Measurements from ENCODE around the gene LDHD.
A peak's percentile ranks its signal among the peaks of the same experiment; 100 is the strongest.
"Not testable (repeated sequence)": the region's sequence is repeated elsewhere in the genome, so short reads cannot be mapped to it uniquely, and the experiment has no call there.

The LDHD gene

GRCh38 chr16:75099738-75100602, 16.6 kb downstream of the LDHD start:
- no peak for DNase-seq (ENCODE audit: low read depth, low spot score)

GRCh38 chr16:75099075-75099667, 17.4 kb downstream of the LDHD start:
- no peak for DNase-seq (ENCODE audit: low read depth, low spot score)

- DNase-seq (ENCODE audit: low read depth, low spot score) = peak; percentile 30
Measured at GRCh38 chr16:75097941-75098901, 18.4 kb downstream of the LDHD start.

GRCh38 chr16:75097191-75097761, 19.3 kb downstream of the LDHD start:
- no peak for DNase-seq (ENCODE audit: low read depth, low spot score)

DNA sequence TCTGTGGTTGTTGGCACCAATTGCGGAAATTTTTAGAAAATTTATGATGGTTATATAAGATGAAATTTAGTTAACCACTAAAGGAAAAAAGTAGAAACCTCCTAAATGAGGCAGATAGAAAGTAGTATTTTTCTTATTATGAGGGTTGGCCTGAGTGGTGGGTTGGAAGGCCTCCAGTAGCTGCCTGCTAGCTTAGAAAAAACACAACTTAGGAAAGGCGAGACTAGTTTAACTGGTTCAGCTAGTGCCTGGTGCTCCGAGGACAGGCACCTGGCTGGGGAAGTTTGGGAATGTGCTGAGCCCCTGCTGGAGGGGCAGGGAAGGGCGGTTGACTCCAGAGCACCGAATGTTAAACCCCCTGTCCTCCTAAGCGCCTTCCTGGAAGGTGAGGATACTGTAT, 19.9 kb downstream of the LDHD start:
- no peak for DNase-seq (ENCODE audit: low read depth, low spot score)

DNA sequence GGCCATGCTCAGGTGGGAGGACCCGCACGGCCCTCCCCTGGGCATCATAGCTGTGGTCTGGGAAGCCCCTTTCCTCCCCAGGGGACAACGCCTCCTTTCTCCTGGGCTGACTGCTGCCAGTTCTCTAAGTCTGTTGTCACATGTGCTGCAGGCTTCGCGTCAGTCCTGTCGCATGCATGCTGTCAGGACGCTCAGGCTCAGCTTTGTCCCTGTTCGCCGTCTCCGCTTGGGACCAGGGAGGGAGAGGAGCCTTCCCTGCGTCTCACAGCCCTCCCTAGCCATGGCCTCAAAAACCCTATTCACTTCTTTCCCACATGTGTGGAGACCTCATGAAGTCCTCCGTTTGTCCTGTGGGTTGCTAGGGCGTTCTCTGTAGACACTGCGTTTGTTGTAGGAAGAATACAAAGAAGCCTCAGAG, 21.4 kb downstream of the LDHD start:
- DNase-seq (ENCODE audit: low read depth, low spot score) = no peak

GRCh38 chr16:75093598-75094540, 22.7 kb downstream of the LDHD start:
- no peak for DNase-seq (ENCODE audit: low read depth, low spot score)

DNA sequence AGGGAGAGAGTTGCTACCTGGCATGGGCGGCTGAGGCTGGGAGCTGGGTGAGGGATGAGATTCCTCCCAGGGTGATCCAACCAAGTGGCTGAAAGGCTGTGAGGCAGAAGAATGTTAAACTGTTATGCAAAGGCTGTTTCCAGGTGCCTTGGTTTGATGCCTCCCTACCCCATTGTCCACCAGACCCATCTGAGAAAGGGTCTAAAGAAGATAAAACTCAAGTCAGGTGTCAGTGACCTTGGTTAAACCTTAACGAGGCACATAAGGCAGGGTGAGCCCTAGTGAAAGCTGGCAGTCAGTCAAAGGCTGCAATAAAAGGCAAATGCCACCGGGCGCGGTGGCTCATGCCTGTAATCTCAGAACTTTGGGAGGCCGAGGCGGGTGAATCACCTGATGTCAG, 23.8 kb downstream of the LDHD start:
- no peak for DNase-seq (ENCODE audit: low read depth, low spot score)

DNA sequence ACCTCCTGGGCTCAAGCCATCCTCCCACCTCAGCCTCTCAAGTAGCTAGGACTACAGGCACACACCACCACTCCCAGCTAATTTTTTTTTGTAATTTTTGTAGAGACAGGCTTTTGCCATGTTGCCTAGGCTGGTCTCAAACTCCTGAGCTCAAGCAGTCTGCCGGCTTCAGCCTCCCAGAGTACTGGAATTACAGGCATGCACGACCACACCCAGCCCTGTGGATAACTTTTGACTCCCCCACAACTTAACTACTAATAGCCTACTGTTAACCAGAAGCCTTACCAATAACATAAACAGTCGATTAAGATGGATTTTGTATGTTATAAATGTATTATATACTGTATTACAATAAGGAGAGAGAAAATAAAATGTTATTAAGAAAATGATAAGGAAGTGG, 25.0 kb downstream of the LDHD start:
- not testable (repeated sequence) for DNase-seq (ENCODE audit: low read depth, low spot score)

DNA sequence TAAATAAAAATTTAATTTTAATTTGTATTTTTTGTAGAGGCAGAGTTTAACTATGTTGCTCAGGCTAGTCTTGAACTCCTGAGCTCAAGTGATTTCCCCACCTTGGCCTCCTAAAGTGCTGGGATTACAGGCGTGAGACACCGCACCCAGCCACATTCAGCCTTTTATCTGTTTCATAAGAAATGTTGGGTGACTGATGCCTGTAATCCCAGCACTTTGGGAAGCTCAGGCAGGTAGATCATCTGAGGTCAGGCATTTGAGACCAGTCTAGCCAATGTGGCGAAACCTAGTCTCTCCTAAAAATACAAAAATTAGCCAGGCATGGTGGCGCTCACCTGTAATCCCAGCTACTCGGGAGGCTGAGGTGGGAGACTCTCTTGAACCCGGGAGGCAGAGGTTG, 25.7 kb downstream of the LDHD start:
- not testable (repeated sequence) for DNase-seq (ENCODE audit: low read depth, low spot score)

- DNase-seq (ENCODE audit: low read depth, low spot score) = no peak
Measured at GRCh38 chr16:75089486-75090202, 26.9 kb downstream of the LDHD start.

DNA sequence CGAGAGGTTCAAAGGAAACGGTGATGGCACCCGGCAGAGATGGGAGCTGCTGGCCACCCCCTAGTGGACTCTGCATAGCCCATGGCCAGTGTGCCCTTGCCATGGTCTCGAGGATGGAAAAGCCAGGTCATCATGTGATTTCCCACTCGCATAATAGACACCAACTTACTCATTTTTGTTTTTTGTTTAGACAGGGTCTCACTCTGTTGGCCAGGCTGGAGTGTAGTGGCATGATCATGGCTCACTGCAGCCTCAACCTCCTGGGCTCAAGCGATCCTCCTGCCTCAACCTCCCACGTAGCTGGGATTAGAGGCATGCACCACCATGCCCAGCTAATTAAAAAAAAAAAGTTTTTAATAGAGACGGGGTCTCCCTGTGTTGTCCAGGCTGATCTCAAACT, 27.6 kb downstream of the LDHD start:
- DNase-seq (ENCODE audit: low read depth, low spot score) = no peak

DNA sequence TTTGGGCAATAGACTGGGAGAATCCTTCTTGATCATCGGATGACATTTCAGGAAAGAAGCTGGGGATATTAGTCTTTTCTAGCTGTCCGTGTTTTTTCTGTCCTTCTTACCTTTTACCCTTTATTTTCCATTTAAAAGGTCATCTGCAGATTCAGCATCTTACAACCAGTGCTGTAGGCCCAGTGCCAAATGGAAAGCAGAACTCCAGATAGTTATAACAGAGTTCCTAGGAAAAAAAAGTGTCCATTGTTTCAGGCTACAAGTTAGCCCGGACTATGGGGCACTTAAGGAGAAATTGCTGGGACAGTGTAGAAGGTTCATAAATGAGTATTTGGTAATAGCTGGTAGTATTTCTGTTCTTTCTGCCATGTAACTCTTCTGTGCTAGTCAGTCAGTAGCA, 28.4 kb downstream of the LDHD start:
- DNase-seq (ENCODE audit: low read depth, low spot score) = no peak

GRCh38 chr16:75087375-75087979, 29.1 kb downstream of the LDHD start:
- DNase-seq (ENCODE audit: low read depth, low spot score) = no peak

DNA sequence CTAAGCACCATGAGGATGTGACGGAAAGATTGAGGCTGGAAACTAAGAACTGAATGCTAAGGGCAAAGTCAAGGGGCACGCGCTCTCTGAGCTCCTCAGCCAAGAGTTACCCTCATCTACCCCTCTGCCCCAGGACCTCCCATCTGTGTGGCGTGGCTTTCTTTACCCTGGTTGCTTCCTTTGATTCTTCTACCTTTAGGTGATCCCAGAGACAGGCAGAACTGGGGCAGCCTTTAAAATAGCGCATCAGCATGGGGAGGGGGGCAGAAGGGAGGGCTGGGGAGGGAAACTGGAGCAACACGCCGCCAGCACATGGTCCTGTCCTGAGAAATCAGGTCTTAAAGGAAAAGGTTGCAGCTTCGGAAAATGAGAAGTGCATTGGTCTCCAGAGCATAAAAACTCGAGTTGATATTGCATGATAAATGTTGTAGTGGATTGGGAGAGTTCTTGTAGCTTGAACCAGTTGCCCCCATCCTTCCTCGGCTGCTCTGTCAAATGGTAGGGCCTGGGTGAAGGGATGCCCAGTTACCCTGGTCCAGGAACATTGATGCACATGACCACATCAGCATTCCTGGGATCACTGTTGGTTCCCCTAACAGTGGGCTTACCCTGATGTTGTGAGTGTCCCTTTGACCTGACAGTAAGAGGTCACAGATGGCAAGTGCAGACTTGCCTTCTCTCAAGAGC, 29.7 kb downstream of the LDHD start:
- DNase-seq (ENCODE audit: low read depth, low spot score) = no peak

DNA sequence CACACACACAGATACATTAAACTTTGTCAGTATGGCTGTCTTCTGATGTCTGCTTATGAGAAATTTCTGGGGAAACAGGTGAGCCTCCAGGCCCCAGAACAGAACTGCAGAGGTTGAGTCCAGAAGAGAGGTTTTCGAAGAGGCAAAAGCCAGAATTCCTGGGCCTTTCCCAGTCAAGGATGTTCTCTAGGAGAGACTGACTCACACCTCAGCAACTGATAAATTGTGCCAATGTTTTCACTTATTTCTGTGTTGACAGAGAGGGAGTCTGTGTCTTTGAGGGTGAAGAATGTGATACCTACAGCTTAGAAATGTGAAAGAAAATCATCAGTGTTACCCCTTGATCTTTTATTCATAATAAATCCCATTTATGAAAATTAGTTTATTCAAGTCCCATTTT, 30.3 kb downstream of the LDHD start:
- no peak for DNase-seq (ENCODE audit: low read depth, low spot score)

DNA sequence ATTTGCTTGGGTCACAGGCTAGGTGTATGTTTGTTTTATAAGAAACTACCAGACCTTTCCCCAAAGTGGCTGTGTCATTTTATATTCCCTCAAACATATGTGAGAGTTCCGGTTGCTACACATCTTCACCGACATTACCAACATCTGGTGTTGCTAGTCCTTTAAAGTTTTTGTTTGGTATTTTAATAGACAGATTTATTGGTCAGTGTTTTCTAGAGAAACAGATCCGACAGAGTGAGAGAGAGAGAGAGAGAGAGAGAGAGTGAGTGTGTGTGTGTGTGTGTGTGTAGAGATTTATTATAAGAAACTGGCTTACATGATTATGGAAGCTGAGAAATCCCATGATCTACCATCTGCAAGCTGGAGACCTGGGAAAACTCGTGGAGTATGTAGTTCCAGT, 31.0 kb downstream of the LDHD start:
- no peak for DNase-seq (ENCODE audit: low read depth, low spot score)

DNA sequence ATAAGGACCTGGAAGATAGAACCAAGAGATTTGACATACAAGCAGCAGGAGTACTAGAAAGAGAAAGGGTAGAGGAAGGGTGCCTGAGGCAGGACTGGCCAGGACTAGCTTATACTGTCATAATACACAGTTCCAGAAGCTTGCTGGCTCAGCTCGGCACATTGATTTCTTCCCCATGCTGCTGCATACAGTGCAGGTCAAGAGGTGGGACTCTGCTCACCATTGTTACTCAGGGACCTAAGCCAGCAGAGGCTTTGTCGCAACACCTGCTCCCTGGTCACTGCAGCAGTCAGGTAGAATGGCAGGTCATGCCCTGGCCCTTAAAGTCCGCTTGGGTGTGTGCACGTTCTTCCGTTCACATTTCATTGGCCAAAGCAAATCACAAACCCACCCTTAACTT, 32.8 kb downstream of the LDHD start:
- no peak for DNase-seq (ENCODE audit: low read depth, low spot score)

Measured in activated naive CD8-positive, alpha-beta T cell treated with anti-CD3 and anti-CD28 coated beads, Interleukin-2, amount 50 U/mL, for 16 hours (primary cell).